Stimulated activated memory B cell treated with anti-CD40 and anti-IgM and Interleukin-4, amounts not matched to agents 10 μg/mL and 1 μg/mL and 100 μg/mL, for 72 hours (primary cell): ENCODE results near the gene DDX1.

Experiments
- ATAC-seq: fragments of 150-1000 bp; cut with Tn5 transposase; 2 replicates; pipeline ENCODE4 v1.10.0; 2021
- H3K27ac Mint-ChIP-seq: one replicate; pipeline ENCODE4 v1.8.0; 2022; ENCODE audit warnings: mild to moderate bottlenecking, mixed read lengths
- H3K27me3 Mint-ChIP-seq: one replicate; pipeline ENCODE4 v1.8.0; 2022; ENCODE audit warnings: mixed read lengths
- H3K36me3 Mint-ChIP-seq: one replicate; pipeline ENCODE4 v1.8.0; 2022; ENCODE audit warnings: mixed read lengths
- H3K4me1 Mint-ChIP-seq: one replicate; pipeline ENCODE4 v1.8.0; 2022; ENCODE audit warnings: mixed read lengths
- H3K4me3 Mint-ChIP-seq: one replicate; pipeline ENCODE4 v1.8.0; 2022; ENCODE audit warnings: mild to moderate bottlenecking, moderate library complexity, mixed read lengths
- H3K9me3 Mint-ChIP-seq: one replicate; pipeline ENCODE4 v1.8.0; 2022; ENCODE audit warnings: mixed read lengths

The DDX1 gene

DNA sequence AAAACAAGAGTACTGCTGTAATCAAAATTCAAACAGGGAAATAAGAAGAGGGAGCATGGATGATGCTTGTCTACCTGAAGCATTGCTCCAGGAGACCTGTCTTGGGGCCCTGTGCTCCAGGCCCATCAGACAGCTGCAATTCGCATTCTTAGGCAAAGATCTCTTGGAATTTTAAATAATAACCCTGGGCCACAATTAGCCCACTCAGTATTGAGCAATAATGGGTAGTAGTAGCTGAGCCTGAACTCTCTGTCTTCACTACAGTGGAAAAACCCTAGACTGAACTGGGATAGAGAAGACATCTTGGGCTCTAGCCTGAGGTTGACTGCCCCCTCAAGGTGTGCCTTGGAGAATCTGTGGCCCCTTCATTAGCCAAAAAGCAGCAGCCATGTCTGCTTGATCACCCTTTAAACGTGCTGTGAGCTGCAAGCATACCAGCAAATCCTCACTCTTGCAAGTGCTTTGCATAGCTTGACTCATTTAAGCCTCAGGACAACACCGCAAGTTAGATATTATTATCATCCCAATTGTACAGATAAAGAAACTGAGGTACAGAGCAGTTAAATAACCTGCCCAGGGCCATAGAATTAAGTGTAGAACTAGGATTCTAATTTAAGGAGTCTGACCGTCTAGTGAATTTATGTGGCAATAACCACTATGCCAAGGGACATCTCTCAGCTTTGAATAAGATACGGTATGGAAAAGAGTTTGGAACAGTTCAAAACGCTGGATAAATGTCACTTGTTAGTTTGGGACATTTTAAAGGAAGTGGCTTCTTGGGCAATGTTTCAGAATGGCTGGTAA is 69.0 kb downstream of the DDX1 start:
- no peak for ATAC-seq
- Mint-ChIP-seq H3K4me3 (no peak overlapping the region), H3K9me3 (peaks cover 10% of the 10 kb centered on the region), H3K36me3 (no peaks in the 10 kb centered on the region), H3K27ac (no peak overlapping the region), H3K27me3 (no peaks in the 10 kb centered on the region), H3K4me1 (no peaks in the 10 kb centered on the region)

DNA sequence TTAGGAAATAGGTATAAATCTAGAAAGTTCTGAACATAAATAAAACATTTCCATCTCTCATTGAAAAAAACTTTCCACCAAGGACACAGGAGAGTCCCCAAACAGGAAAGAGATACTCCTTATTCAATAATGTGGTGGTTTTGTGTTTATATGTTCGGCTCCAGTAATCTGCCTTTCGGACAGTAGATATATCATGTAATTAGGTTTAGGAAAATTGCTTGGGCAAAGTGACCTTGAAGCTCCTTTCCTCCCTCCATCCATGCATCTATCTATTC is 69.6 kb downstream of the DDX1 start:
- Mint-ChIP-seq H3K36me3 (no peaks in the 10 kb centered on the region), H3K27me3 (no peaks in the 10 kb centered on the region), H3K27ac (no peak overlapping the region), H3K4me3 (no peak overlapping the region), H3K4me1 (no peaks in the 10 kb centered on the region), H3K9me3 (peaks cover 10% of the 10 kb centered on the region)
- no peak for ATAC-seq

DNA sequence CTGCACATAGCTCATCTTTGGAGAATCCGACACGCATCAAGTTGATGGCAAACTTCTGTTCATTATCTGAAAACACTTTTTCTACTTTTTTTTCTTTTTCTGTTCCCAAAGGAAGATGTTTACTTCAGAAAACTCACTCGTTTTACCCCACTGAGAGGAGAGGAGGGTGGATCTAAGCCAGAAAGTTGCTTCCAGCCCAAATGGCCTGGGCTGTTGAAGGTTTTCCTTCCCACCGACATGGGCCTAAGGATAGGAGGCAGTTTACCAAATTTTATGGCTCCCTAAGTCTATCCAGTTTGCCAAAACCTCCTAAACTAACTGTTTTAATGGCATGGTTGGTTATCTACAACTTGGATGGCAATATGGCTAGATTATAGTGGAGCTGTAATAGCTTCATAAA is 70.4 kb downstream of the DDX1 start:
- no peak overlapping the region for H3K27ac Mint-ChIP-seq
- H3K4me1 Mint-ChIP-seq, result no peaks in the 10 kb centered on the region
- ATAC-seq, result no peak
- H3K27me3 Mint-ChIP-seq, result no peaks in the 10 kb centered on the region
- no peak overlapping the region for H3K4me3 Mint-ChIP-seq
- peaks cover 10% of the 10 kb centered on the region for H3K9me3 Mint-ChIP-seq
- H3K36me3 Mint-ChIP-seq, result no peaks in the 10 kb centered on the region

DNA sequence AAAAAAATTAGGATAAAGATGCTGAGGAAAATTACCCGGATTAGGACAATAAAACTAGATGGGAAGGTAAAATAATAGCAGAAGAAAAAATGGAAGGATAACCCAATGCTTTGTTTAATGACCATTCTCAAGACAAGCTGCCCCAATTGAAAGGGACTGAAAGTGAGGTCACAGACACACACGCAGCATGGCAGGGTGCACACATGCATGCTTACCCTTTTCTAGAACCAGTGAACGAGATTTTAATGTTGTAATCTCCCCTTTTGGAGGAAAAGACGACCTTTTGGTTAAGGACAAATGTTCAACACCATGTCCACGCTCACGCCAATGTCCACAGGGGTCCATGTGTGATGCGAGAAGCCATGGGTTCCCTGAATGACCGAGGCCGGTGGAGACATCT is 70.9 kb downstream of the DDX1 start:
- no peak overlapping the region for H3K27ac Mint-ChIP-seq
- no peaks in the 10 kb centered on the region for H3K36me3 Mint-ChIP-seq
- no peak overlapping the region for H3K4me3 Mint-ChIP-seq
- peaks cover 10% of the 10 kb centered on the region for H3K9me3 Mint-ChIP-seq
- H3K27me3 Mint-ChIP-seq, result no peaks in the 10 kb centered on the region
- ATAC-seq, result no peak
- H3K4me1 Mint-ChIP-seq, result no peaks in the 10 kb centered on the region

DNA sequence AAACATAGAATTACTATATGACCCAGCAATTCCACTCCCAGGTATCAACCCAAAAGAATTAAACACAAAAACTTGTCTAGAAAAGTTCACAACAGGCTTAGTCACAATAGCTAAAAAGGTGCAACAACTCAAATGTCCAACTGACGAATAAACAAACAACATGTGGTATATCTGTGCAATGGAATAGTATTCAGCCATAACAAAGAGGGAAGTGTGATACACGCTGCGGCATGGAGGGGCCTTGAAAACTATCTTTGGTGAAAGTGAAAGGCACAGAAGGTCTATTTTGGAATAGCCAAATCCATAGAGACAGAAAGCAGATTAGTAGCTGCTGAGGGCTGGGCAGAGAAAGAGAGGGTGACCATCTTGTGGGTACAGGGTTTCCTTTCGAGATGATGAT is 72.1 kb downstream of the DDX1 start:
- H3K4me1 Mint-ChIP-seq, result no peaks in the 10 kb centered on the region
- H3K9me3 Mint-ChIP-seq, result peaks cover 8% of the 10 kb centered on the region
- no peak overlapping the region for H3K27ac Mint-ChIP-seq
- no peaks in the 10 kb centered on the region for H3K36me3 Mint-ChIP-seq
- no peak for ATAC-seq
- no peak overlapping the region for H3K4me3 Mint-ChIP-seq
- H3K27me3 Mint-ChIP-seq, result no peaks in the 10 kb centered on the region

GRCh38 chr2:15664273-15665066 is 72.8 kb downstream of the DDX1 start:
- H3K9me3 Mint-ChIP-seq, result peaks cover 4% of the 10 kb centered on the region
- H3K27ac Mint-ChIP-seq, result no peak overlapping the region
- H3K36me3 Mint-ChIP-seq, result no peaks in the 10 kb centered on the region
- no peaks in the 10 kb centered on the region for H3K27me3 Mint-ChIP-seq
- H3K4me1 Mint-ChIP-seq, result no peaks in the 10 kb centered on the region
- no peak overlapping the region for H3K4me3 Mint-ChIP-seq
- no peak for ATAC-seq

DNA sequence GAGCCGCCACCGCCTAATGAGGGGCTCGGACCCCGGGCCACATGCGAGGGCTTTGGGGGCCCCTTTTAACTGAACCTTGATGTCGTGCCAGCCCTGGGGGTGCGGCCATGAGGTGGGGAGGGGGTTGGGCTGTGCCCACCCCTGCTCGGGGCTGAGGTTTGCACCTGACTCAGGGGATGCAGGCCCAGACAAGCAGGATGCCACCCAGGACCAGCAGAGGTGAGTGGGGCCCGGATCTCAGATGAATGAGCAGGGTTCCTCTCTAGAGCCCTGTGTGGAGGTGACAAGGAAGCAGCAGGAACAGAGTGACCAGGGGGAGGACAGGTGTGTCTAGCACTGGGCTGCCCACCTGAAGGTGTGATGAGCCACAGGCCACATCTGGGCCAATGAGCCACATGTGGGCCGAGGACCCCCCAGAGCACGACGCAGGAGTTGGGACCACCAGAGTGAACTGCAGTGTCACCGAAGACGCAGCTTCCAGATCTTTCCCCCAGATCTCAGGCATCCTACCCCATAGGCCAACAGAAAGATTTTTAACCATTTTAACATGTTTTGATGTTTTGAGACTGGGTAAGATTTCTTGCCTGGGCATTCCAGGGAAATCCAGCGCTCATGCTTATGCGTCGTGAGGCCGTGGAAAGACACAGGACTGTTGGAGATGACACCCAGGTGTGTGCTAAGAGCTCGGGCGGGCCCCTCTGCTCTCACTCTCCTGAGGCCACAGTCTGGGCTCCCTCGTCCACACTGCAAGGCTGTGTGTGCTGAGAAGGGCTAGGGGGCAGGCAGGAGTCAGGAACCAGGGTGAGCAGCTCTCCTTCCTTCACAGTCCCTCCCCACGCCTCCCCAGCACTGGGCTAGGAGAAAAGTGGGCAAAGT is 73.6 kb downstream of the DDX1 start:
- ATAC-seq, result no peak
- Mint-ChIP-seq H3K27me3 (no peaks in the 10 kb centered on the region), H3K9me3 (peaks cover 4% of the 10 kb centered on the region), H3K4me1 (no peaks in the 10 kb centered on the region), H3K27ac (no peak overlapping the region), H3K36me3 (no peaks in the 10 kb centered on the region), H3K4me3 (no peak overlapping the region)

DNA sequence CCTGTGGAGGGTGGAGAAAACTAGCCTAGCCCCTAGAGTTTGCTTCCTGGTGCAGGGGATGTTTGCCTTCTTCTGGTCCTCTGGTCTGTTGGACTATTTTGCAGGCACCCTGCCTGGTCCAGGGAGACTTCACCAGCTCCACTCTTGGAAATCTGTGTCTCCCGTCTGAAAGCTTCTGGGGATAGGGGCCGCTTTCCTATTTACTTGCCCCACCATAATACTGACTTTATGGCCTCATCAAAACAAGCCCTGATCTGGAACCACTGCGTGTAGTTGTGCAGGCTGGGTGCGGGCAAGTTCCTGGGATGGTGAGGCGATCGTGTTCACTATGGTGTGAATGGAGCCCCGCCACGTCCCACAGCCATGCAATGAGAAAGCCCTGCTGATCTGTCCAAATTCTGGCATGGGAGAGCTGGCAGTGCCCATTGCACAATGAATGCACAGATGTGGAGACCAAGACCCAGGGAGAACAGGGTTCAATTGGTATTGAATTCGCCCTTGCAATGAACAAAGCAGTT is 74.3 kb downstream of the DDX1 start:
- Mint-ChIP-seq H3K36me3 (no peaks in the 10 kb centered on the region), H3K27ac (no peak overlapping the region), H3K9me3 (peaks cover 4% of the 10 kb centered on the region), H3K27me3 (no peaks in the 10 kb centered on the region), H3K4me1 (no peaks in the 10 kb centered on the region), H3K4me3 (no peak overlapping the region)
- ATAC-seq, result no peak

- Mint-ChIP-seq H3K4me3 (no peak overlapping the region), H3K27me3 (no peaks in the 10 kb centered on the region), H3K27ac (no peak overlapping the region), H3K4me1 (no peaks in the 10 kb centered on the region), H3K36me3 (no peaks in the 10 kb centered on the region), H3K9me3 (peaks cover 4% of the 10 kb centered on the region)
- ATAC-seq, result no peak
Measured at GRCh38 chr2:15666861-15667808, 75.5 kb downstream of the DDX1 start.

DNA sequence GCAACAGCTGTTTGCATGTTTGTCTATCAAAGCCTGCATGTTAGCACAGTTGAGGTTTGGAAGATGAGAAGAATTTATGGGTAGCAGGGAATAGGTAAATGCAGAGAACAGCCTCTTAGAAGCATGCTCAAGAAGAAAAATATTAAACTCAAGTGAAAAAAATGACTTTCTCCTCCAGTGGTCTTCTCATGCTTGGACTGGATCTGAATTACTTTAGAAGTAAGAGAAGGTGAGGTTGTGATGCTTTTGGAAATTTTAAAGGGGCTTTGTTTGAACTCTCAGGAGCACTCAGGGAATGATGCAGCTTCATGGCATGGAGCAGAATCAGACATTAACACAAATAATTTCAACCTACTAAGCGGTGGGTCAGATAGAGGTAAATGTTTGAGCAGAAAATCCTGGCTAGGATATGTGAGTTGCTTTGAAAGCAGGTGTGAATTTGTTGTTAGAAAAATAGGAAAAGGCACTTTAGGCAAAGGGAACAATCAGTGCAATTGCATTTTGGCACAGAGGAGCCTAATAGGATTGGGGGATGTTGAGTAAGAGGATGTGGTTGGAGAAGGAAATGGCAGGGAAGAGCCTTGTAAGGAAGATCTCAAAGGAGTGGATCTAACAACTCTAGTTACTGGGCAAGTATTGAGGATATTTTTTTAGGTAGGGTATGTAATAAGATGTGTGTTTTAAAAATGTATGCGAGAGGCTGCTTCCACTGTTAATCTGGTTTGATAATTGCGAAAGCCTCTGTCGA is 76.3 kb downstream of the DDX1 start:
- Mint-ChIP-seq H3K27me3 (no peaks in the 10 kb centered on the region), H3K4me1 (no peaks in the 10 kb centered on the region), H3K9me3 (peaks cover 4% of the 10 kb centered on the region), H3K4me3 (no peak overlapping the region), H3K36me3 (no peaks in the 10 kb centered on the region), H3K27ac (no peak overlapping the region)
- ATAC-seq, result no peak

GRCh38 chr2:15668611-15669305 is 77.1 kb downstream of the DDX1 start:
- H3K4me1 Mint-ChIP-seq, result no peaks in the 10 kb centered on the region
- H3K27ac Mint-ChIP-seq, result no peak overlapping the region
- ATAC-seq, result no peak

DNA sequence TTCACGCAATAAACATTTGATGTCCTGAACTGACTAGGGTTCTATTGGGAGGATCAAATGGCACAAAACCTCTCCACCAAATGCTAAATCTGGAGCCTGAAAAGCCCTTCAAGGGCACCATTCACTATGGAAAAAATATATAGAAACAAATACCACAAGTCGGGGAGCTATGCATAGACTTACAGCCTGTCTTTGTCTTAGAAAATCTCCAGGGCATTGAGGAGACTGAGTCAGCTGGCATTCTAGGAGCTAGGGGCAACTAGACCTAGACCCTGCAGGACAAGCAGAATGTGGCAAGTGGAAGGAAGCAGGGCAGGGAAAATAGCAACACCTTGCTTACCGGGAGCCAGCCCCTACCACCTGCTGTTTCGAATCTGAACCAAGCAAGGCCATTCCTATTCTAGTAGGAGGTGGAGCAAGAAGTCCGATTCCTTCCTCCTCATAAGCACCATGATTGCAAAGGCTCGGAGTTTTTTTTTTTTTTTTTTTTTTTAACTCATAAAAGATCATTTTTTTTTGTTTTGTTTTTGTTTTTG is 77.8 kb downstream of the DDX1 start:
- no peaks in the 10 kb centered on the region for H3K4me1 Mint-ChIP-seq

More at GRCh38 chr2:15668611-15669305, 77.1 kb downstream of the DDX1 start:
- Mint-ChIP-seq H3K36me3 (no peaks in the 10 kb centered on the region), H3K9me3 (peaks cover 3% of the 10 kb centered on the region), H3K27me3 (peaks cover 6% of the 10 kb centered on the region), H3K4me3 (no peak overlapping the region)

DNA sequence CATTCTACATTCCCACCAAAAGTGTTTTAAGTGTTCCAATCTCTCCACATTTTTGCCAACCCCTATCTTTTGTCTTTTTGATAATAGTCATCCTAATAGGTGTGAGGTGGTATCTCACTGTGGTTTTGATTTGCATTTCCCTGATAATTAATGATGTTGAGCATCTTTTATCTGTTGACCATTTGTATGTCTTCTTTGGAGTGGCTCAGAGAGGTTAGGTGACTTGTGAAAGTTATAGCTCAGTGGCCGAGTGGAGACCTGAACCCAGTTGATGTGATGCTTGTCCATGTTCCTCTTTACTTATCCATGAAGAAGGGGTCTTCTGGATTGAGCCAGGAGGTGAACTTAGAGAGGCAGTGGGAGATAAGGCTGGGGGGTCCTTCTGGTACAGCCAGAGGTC is 78.8 kb downstream of the DDX1 start:
- peaks cover 20% of the 10 kb centered on the region for H3K27me3 Mint-ChIP-seq
- ATAC-seq, result no peak
- H3K4me1 Mint-ChIP-seq, result no peaks in the 10 kb centered on the region
- H3K36me3 Mint-ChIP-seq, result no peaks in the 10 kb centered on the region
- no peaks in the 10 kb centered on the region for H3K9me3 Mint-ChIP-seq
- H3K27ac Mint-ChIP-seq, result no peak overlapping the region
- H3K4me3 Mint-ChIP-seq, result no peak overlapping the region

More for the DNA sequence above, 77.8 kb downstream of the DDX1 start:
- H3K4me3 Mint-ChIP-seq, result no peak overlapping the region
- no peaks in the 10 kb centered on the region for H3K9me3 Mint-ChIP-seq
- ATAC-seq, result no peak
- H3K36me3 Mint-ChIP-seq, result no peaks in the 10 kb centered on the region
- H3K27ac Mint-ChIP-seq, result no peak overlapping the region
- peaks cover 10% of the 10 kb centered on the region for H3K27me3 Mint-ChIP-seq
